HG03565 (cell line): ENCODE data around the gene TOM1.

Experiments
- ATAC-seq: cut with Tn5 transposase; IDR thresholded peaks from one replicate; pipeline ENCODE4 v1.9.1; 2021; ENCODE audit warnings: mild to moderate bottlenecking, moderate library complexity; ENCODE audit not compliant: unreplicated experiment

TOM1 gene

GRCh38 chr22:35306350-35306967 lies 6.8 kb downstream of the TOM1 start:
- no peak for ATAC-seq

- no peak for ATAC-seq
Measured at GRCh38 chr22:35307372-35307771, 7.7 kb downstream of the TOM1 start.

- ATAC-seq, result no peak
Measured at GRCh38 chr22:35307892-35308291, 8.2 kb downstream of the TOM1 start.

- peak; percentile 32 for ATAC-seq
Measured at GRCh38 chr22:35308480-35309021, 8.9 kb downstream of the TOM1 start.

- ATAC-seq, result no peak
Measured at GRCh38 chr22:35310556-35311550, 11.2 kb downstream of the TOM1 start.

GRCh38 chr22:35311551-35311999 lies 11.9 kb downstream of the TOM1 start:
- ATAC-seq, result no peak

- no peak for ATAC-seq
Measured at GRCh38 chr22:35312198-35313059, 12.7 kb downstream of the TOM1 start.

GRCh38 chr22:35313311-35314121 lies 13.8 kb downstream of the TOM1 start:
- ATAC-seq, result no peak

GRCh38 chr22:35314161-35314942 lies 14.7 kb downstream of the TOM1 start:
- no peak for ATAC-seq

GRCh38 chr22:35315141-35315854 lies 15.6 kb downstream of the TOM1 start:
- no peak for ATAC-seq

- no peak for ATAC-seq
Measured at GRCh38 chr22:35315855-35316745, 16.4 kb downstream of the TOM1 start.

- no peak for ATAC-seq
Measured at GRCh38 chr22:35316751-35317150, 17.1 kb downstream of the TOM1 start.

GRCh38 chr22:35317680-35318290 lies 18.1 kb downstream of the TOM1 start:
- ATAC-seq, result no peak

- ATAC-seq, result no peak
Measured at GRCh38 chr22:35318346-35319215, 18.9 kb downstream of the TOM1 start.

GRCh38 chr22:35319244-35319985 lies 19.7 kb downstream of the TOM1 start:
- no peak for ATAC-seq
